Right atrium auricular region (tissue), 2 donors: ENCODE data around the gene BRD3OS. TPM values are rescaled to one million over a fixed set of nuclear protein-coding genes. Genes with fewer than 3 reads are reported as not detected.

Source experiments
- DNase-seq: peaks from one replicate; pipeline ENCODE4 v3.0.0-alpha.2; 2019; ENCODE audit warnings: low spot score
- H3K27ac ChIP-seq, 2 donors: fragments of 200-600 bp; sonication (generic); 1 replicate in 1 of 2; 2 replicates in 1 of 2; pipeline ENCODE4 v1.5.1; 2016 to 2019
- H3K27me3 ChIP-seq, 2 donors: fragments of 200-600 bp; sonication (generic); one replicate each; pipeline versions ENCODE4 v1.5.1 to v1.6.0; 2017 to 2019
- H3K36me3 ChIP-seq: fragments of 200-600 bp; sonication (generic); one replicate; pipeline ENCODE4 v1.5.1; 2016
- H3K4me1 ChIP-seq, 2 donors: fragments of 200-600 bp; sonication (generic); one replicate each; pipeline versions ENCODE4 v1.5.1 to v1.6.0; 2017 to 2019
- H3K4me3 ChIP-seq, 2 donors: fragments of 200-600 bp; sonication (generic); 1 replicate in 1 of 2; 2 replicates in 1 of 2; pipeline ENCODE4 v1.5.1; 2017 to 2019; ENCODE audit warnings: mild to moderate bottlenecking in 1 of 2, moderate library complexity in 1 of 2
- H3K9me3 ChIP-seq, 2 donors: fragments of 200-600 bp; sonication (generic); one replicate each; pipeline ENCODE4 v1.5.1; 2019
- total RNA-seq, 2 donors: library from RNA; depleted of rRNA; stranded (reverse); fragments of >200 nt; gene quantifications; one replicate each; pipeline ENCODE4 v1.1.0, GENCODE V29; 2016
- TF ChIP-seq, protein P1 (sequence below), 2 donors: fragments of 200-600 bp; sonication (generic); IDR thresholded peaks; one replicate each; pipeline ENCODE4 v1.5.1; 2019; ENCODE audit warnings: antibody characterized with exemption in 2 of 2

The BRD3OS gene, protein sequence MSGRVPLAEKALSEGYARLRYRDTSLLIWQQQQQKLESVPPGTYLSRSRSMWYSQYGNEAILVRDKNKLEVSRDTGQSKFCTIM
- 10 to 100 TPM in 1 of 2 donors, 1 to 10 TPM in 1; 7.8 to 11.2 TPM for total RNA-seq

DNA sequence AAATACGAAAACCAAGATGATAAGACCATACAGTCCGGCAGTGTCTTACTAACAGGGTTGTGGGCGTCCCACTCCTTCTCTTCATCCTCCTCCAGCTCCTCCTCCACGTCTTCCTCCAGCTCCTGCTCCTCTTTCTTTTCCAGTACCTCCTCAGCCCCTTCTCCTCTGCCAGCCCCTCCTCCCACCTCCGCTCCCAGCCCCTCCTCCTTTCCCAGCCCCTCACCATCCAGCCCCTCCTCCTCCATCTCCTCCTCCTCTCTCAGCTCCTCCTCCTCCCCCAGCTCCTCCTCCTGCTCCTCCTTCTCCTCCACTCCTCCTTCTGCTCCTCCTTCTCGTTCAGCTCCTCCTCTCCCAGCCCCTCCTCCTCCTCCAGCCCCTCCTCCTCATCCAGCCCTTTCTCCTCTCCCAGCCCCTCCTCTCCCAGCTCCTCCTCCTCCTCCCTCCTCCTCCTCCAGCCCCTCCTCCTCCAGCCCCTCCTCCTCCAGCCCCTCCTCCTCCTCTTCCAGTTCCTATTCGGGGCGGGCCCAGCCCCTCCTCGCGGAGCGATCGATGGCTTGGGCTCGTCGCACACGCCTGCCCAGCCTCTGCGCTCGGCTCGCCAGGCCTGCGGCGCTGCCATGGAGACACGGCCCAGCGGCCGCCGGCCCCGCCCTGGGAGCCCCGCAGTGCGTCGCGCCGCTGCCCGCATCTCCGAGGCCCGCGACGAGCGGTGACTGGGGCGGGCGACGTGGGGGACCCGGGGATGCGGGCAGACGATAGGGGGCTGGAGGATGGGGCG is at the start of gene BRD3OS:
TSS of gene BRD3OS (plus strand) at position 654 of the 778 bp plus-strand sequence. CDS start 1,267 bp downstream, outside the sequence.
- no peaks in the 10 kb centered on the region for H3K9me3 ChIP-seq
- H3K4me1 ChIP-seq, result peaks cover 0 to 10% of the 10 kb centered on the region in 2 donors
- peak within 1 kb of the TSS; percentile 48 to 61 for H3K27ac ChIP-seq
- TF ChIP-seq, protein P1, sequence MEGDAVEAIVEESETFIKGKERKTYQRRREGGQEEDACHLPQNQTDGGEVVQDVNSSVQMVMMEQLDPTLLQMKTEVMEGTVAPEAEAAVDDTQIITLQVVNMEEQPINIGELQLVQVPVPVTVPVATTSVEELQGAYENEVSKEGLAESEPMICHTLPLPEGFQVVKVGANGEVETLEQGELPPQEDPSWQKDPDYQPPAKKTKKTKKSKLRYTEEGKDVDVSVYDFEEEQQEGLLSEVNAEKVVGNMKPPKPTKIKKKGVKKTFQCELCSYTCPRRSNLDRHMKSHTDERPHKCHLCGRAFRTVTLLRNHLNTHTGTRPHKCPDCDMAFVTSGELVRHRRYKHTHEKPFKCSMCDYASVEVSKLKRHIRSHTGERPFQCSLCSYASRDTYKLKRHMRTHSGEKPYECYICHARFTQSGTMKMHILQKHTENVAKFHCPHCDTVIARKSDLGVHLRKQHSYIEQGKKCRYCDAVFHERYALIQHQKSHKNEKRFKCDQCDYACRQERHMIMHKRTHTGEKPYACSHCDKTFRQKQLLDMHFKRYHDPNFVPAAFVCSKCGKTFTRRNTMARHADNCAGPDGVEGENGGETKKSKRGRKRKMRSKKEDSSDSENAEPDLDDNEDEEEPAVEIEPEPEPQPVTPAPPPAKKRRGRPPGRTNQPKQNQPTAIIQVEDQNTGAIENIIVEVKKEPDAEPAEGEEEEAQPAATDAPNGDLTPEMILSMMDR (IDR thresholded peaks at IDR 0.05), result no peak
- no peaks in the 10 kb centered on the region for H3K27me3 ChIP-seq
- H3K36me3 ChIP-seq, result no peaks in the 10 kb centered on the region
- peak within 1 kb of the TSS; percentile 60 to 80 for H3K4me3 ChIP-seq
- peak; percentile 94 for DNase-seq

DNA sequence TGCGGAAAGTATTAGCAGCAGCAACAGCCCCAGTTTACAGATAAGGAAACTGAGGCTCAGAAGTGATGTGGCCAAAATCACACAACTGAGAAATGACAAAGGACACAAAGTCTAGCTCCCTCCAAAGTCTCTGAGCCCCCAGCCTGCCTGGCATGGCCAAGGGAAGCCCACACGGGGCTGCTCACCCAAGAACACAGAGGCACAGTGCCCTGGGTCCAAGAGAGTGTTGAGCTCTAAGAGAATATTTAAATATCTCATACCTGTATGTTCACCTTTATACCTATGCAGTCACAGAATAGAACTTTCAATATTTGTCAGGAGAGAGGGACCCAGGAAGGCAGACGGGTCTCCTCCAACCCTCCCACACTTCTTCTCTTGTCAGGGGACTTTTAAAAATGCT is 49.8 kb upstream of the BRD3OS start:
- Histone ChIP-seq H3K36me3 (no peaks in the 10 kb centered on the region), H3K9me3 (no peaks in the 10 kb centered on the region), H3K4me1 (peaks cover 0 to 17% of the 10 kb centered on the region in 2 donors), H3K4me3 (no peak overlapping the region), H3K27me3 (no peaks in the 10 kb centered on the region), H3K27ac (no peak overlapping the region)
- TF ChIP-seq, protein P1 (IDR thresholded peaks at IDR 0.05), result no peak
- no peak for DNase-seq

GRCh38 chr9:133976191-133976861 is 49.0 kb upstream of the BRD3OS start:
- no peaks in the 10 kb centered on the region for H3K36me3 ChIP-seq
- H3K4me3 ChIP-seq, result no peak overlapping the region
- no peaks in the 10 kb centered on the region for H3K9me3 ChIP-seq
- TF ChIP-seq, protein P1 (IDR thresholded peaks at IDR 0.05), result no peak
- H3K27ac ChIP-seq, result no peak overlapping the region
- H3K4me1 ChIP-seq, result peaks cover 0 to 17% of the 10 kb centered on the region in 2 donors
- no peaks in the 10 kb centered on the region for H3K27me3 ChIP-seq
- DNase-seq, result no peak

- DNase-seq, result no peak
- no peaks in the 10 kb centered on the region for H3K27me3 ChIP-seq
- H3K4me1 ChIP-seq, result peaks cover 0 to 17% of the 10 kb centered on the region in 2 donors
- H3K36me3 ChIP-seq, result no peaks in the 10 kb centered on the region
- no peak overlapping the region for H3K27ac ChIP-seq
- H3K4me3 ChIP-seq, result no peak overlapping the region
- TF ChIP-seq, protein P1 (IDR thresholded peaks at IDR 0.05), result no peak
- no peaks in the 10 kb centered on the region for H3K9me3 ChIP-seq
These were observed 48.4 kb upstream of the BRD3OS start for GRCh38 chr9:133976887-133977286.

DNA sequence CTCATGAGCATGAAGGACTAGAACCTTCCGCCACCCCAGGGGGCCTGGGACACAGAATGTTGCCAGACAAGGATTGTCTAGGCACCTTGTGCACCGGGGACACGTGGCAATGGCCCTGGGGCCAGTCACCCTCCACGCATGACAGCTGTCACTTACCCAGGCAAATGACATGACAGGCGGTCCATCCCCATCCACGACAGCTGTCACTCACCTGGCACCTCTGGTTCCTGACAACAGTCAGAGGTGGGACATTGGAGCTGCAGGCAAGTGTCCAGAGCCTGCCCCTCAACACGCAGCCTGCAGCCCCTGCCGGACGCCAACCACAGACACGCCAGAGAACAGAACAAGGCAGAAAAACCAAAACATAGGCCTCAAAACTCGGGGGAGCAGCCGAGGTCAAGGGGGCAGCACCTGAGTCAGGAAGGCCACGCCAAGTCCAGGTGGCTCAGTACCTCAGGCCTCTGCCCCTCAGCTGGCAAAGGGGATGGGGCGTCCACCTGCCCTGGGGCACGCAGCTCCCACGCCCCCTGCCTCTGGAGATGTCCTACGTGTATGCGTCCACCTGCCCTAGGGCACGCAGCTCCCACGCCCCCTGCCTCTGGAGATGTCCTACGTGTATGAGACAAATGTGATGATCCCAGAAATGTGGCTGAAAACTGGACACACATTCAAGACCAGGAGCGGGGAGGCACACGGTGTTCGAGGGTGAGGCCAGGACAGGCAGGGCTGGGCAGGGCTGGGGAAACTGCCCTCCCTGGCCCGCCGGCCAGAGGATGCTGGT is 47.7 kb upstream of the BRD3OS start:
- H3K9me3 ChIP-seq, result no peaks in the 10 kb centered on the region
- no peaks in the 10 kb centered on the region for H3K36me3 ChIP-seq
- DNase-seq, result no peak
- TF ChIP-seq, protein P1 (IDR thresholded peaks at IDR 0.05), result no peak
- no peak overlapping the region for H3K4me3 ChIP-seq
- H3K27ac ChIP-seq, result no peak overlapping the region
- no peaks in the 10 kb centered on the region for H3K27me3 ChIP-seq
- H3K4me1 ChIP-seq, result peaks cover 0 to 17% of the 10 kb centered on the region in 2 donors
